HG03280 (cell line): ENCODE data around the gene SPATA31A1.
"Not testable (repeated sequence)": the region's sequence is repeated elsewhere in the genome, so short reads cannot be mapped to it uniquely, and the experiment has no call there.

Source experiments
- ATAC-seq: cut with Tn5 transposase; IDR thresholded peaks from one replicate; pipeline ENCODE4 v1.9.1; 2021; ENCODE audit warnings: mild to moderate bottlenecking, moderate library complexity; ENCODE audit not compliant: unreplicated experiment

Gene SPATA31A1

GRCh38 chr9:39355369-39355768 lies at the start of gene SPATA31A1:
TSS of gene SPATA31A1 (plus strand) at chr9:39355669. CDS start at chr9:39355731, 62 bp downstream.
- not testable (repeated sequence) for ATAC-seq

- ATAC-seq = not testable (repeated sequence)
These were observed 52.1 kb downstream of the SPATA31A1 start for GRCh38 chr9:39407261-39408204.

DNA sequence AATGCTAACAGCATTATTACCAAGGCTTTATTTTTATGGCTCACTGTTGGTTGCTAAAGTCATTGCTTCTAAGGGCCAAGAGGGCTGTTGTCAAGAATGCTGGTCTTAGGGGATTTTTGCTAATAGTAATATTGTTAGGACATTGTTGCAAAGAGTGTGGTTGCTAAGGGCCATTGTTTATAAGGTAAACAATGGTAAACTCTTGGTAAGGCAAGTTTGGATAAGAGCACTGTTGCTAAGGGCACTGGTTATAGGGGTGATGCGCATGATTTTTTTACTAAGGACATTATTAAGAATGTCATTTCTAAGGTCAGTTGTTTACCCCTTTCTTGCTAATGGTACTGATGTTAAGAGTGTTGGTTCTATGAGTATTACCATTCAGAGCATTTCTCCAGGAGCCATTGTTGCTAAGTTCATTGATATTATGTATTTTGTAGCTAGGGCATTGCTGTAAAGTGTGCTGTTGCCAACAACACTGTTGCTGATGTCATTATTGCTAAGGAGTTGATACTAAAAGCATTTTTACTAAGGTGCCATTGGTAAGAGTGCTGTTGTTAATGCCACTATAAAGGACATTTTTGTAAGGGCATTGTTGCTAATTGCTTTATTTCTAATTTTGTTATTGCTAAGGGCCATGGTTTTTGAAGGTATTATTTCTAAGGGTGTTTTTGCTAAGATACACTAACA lies 55.9 kb downstream of the SPATA31A1 start:
- not testable (repeated sequence) for ATAC-seq
